ENCODE results near the gene SLC22A7. TPM values are rescaled to one million over a fixed set of nuclear protein-coding genes. Genes with fewer than 3 reads are reported as not detected.

SLC22A7 gene
- total and polyA plus RNA-seq, 2 of the 8 experiments (the other 6 are each of a cell fraction or from before 2014, with no cell fraction given) = not detected

DNA sequence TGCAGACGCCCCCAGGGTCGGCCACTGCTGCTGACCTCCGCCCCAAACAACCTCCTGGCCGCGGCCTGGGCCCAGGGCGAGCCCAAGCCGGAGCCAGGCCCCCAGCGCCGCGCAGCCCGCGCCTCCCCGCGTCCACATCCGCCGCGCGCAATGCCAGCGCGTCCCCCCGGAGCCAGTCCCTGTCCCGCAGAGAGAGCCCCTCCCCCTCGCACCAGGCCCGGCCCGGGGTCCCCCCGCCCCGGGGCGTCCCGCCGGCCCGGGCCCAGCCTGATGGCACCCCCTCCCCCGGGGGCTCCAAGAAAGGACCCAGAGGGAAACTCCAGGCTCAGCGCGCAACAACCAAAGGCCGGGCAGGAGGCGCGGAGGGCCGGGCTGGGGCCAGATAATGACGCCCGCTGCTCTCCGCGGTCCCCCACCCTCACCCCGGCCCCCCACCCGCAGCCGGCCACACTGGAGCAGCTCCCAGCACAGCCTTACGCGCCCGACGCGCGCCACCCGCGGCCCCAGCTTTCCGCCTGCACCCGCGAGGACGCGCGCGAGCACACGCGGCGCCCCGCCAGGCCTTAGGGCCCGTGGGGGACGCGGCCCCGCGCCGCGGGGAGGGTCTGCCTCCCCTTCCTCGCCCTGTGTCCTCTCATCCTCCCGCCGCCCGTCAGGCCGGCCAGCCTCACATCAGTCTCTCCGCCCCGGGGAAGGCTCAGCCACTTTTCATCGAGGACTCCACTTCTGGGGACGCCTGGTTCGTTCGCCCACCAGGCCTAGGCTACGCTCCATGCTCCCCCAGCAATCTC lies 12.9 kb upstream of the SLC22A7 start (continued):
- TF ChIP-seq MAX (IDR thresholded peaks at IDR 0.05) (peak; percentile 18; the same call in 1 of the 2 replicates), TCF12 (IDR thresholded peaks at IDR 0.05; ENCODE audit: low read depth, low read length) (no peak), TBP (IDR thresholded peaks at IDR 0.05; ENCODE audit: low read depth, low read length) (no peak), KDM1A (IDR thresholded peaks at IDR 0.05; ENCODE audit: borderline replicate concordance, low read length) (no peak), SP1 (IDR thresholded peaks at IDR 0.05; ENCODE audit: low read depth, low read length) (no peak), TEAD4 (IDR thresholded peaks at IDR 0.05; ENCODE audit: low read depth, low read length) (no peak), HDAC6 (IDR thresholded peaks at IDR 0.05; ENCODE audit: low read depth, low read length) (no peak)
